Karpas-422 (cell line): Measurements from ENCODE around the gene PRRT1. TPM values are rescaled to one million over a fixed set of nuclear protein-coding genes. Genes with fewer than 3 reads are reported as not detected.
"Not testable (repeated sequence)": the region's sequence is repeated elsewhere in the genome, so short reads cannot be mapped to it uniquely, and the experiment has no call there.

Experiments used
- DNase-seq: peaks from one replicate; pipeline ENCODE4 v3.0.0-alpha.2; 2015
- H2AFZ ChIP-seq: fragments of 200-600 bp; sonication (generic); 2 replicates; pipeline ENCODE4 v1.6.1; 2014; ENCODE audit warnings: antibody characterized with exemption, low read length, mixed read lengths
- H3K27ac ChIP-seq: fragments of 200-600 bp; sonication (generic); 2 replicates; pipeline ENCODE4 v1.5.1; 2014; ENCODE audit warnings: mild to moderate bottlenecking, low read length, moderate library complexity
- H3K27me3 ChIP-seq: fragments of 200-600 bp; sonication (generic); 2 replicates; pipeline ENCODE4 v1.6.1; 2014; ENCODE audit warnings: low read length, mixed read lengths
- H3K36me3 ChIP-seq: fragments of 200-600 bp; sonication (generic); 2 replicates; pipeline ENCODE4 v1.6.1; 2014; ENCODE audit warnings: low read length, mixed read lengths; ENCODE audit not compliant: insufficient read depth
- H3K4me1 ChIP-seq: fragments of 200-600 bp; sonication (generic); 2 replicates; pipeline ENCODE4 v1.6.1; 2014; ENCODE audit warnings: mild to moderate bottlenecking, low read length, mixed read lengths
- H3K4me2 ChIP-seq: fragments of 200-600 bp; sonication (generic); 2 replicates; pipeline ENCODE4 v1.6.1; 2014; ENCODE audit warnings: low read length, low read depth, mild to moderate bottlenecking; ENCODE audit not compliant: poor library complexity, severe bottlenecking
- H3K4me3 ChIP-seq: fragments of 200-600 bp; sonication (generic); 2 replicates; pipeline ENCODE4 v1.5.1; 2014; ENCODE audit warnings: mild to moderate bottlenecking, antibody characterized with exemption, low read length, mixed read lengths
- H3K79me2 ChIP-seq: fragments of 200-600 bp; sonication (generic); 2 replicates; pipeline ENCODE4 v1.6.1; 2014; ENCODE audit warnings: mild to moderate bottlenecking, low read length, mixed read lengths
- H3K9ac ChIP-seq: fragments of 200-600 bp; sonication (generic); 2 replicates; pipeline ENCODE4 v1.6.0; 2014; ENCODE audit warnings: low read length
- H3K9me2 ChIP-seq: fragments of 200-600 bp; sonication (generic), shearing (Covaris generic); replicated peaks from 2 replicates; pipeline ENCODE4 v1.6.0; 2014; ENCODE audit warnings: mild to moderate bottlenecking, low read length, moderate library complexity; ENCODE audit not compliant: insufficient read depth
- H3K9me3 ChIP-seq: fragments of 300-700, 200-600 bp; sonication (generic); 2 replicates; pipeline ENCODE4 v1.6.1; 2014; ENCODE audit warnings: low read length, mixed read lengths
- H4K20me1 ChIP-seq: fragments of 200-600 bp; sonication (generic); 2 replicates; pipeline ENCODE4 v1.6.1; 2014; ENCODE audit warnings: mild to moderate bottlenecking, antibody characterized with exemption, low read length, low read depth; ENCODE audit not compliant: insufficient read depth
- small RNA-seq: library from RNA; depleted of rRNA; stranded (forward); fragments of <200 nt; gene quantifications from one replicate; pipeline ENCODE3, GENCODE V24; 2014
- total RNA-seq: library from RNA; depleted of rRNA; stranded (reverse); fragments of >200 nt; shearing (Covaris generic); gene quantifications from 2 replicates; pipeline ENCODE4 v1.2.3, GENCODE V29; 2014; ENCODE audit warnings: low replicate concordance; rRNA removed

The PRRT1 gene
- total RNA-seq, 1 experiment from 2014 or later: 0.75 TPM

- H3K9ac ChIP-seq: no peak overlapping the region
- no peak for DNase-seq
- no peak overlapping the region for H2AFZ ChIP-seq
- no peaks in the 10 kb centered on the region for H3K36me3 ChIP-seq
- H3K4me1 ChIP-seq: no peaks in the 10 kb centered on the region
- no peaks in the 10 kb centered on the region for H3K9me3 ChIP-seq
- H3K4me3 ChIP-seq: no peak overlapping the region
- H3K79me2 ChIP-seq: no peaks in the 10 kb centered on the region
- H3K27me3 ChIP-seq: no peaks in the 10 kb centered on the region
- H3K27ac ChIP-seq: no peak overlapping the region
- H3K4me2 ChIP-seq: no peak overlapping the region
- no peaks in the 10 kb centered on the region for H4K20me1 ChIP-seq
- no peaks in the 10 kb centered on the region for H3K9me2 ChIP-seq
Measured at GRCh38 chr6:32102255-32102654, 49.5 kb downstream of the PRRT1 start.

GRCh38 chr6:32100251-32100650 is 51.5 kb downstream of the PRRT1 start:
- not testable (repeated sequence) for H3K9me3 ChIP-seq, H3K36me3 ChIP-seq, H3K9me2 ChIP-seq, H3K9ac ChIP-seq, H3K4me2 ChIP-seq, DNase-seq, H3K79me2 ChIP-seq, H3K27me3 ChIP-seq, H3K4me3 ChIP-seq, H3K27ac ChIP-seq, H3K4me1 ChIP-seq, H4K20me1 ChIP-seq, H2AFZ ChIP-seq

Small RNAs within 50 kb of the gene (small RNA-seq; reads per million reads assigned to genes)
- gene AL662884.1 (not detected), gene MIR6833 (not detected)

Other genes with a start within 250 kb of the PRRT1 start
- gene ZBTB12, start 249.9 kb downstream of the PRRT1 start, total RNA-seq: 13.3 and 26.3 TPM in 2 replicates
- not detected in 2 replicates for gene C2, start 224.2 kb downstream of the PRRT1 start, total RNA-seq
- gene CFB, start 205.8 kb downstream of the PRRT1 start, total RNA-seq: 0.22 TPM in 1 of 2 replicates, not detected in the other
- gene NELFE, start 193.0 kb downstream of the PRRT1 start, total RNA-seq: 56.3 and 146 TPM in 2 replicates
- gene SKIC2, start 192.8 kb downstream of the PRRT1 start, total RNA-seq: 43.7 and 60.0 TPM in 2 replicates
- gene DXO, start 179.8 kb downstream of the PRRT1 start, total RNA-seq: 20.8 and 25.0 TPM in 2 replicates
- 2.9 and 3.8 TPM in 2 replicates for gene C4A, start 169.9 kb downstream of the PRRT1 start, total RNA-seq
- gene C4B, start 137.1 kb downstream of the PRRT1 start, total RNA-seq: 1.9 and 6.6 TPM in 2 replicates
- gene CYP21A2, start 113.5 kb downstream of the PRRT1 start, total RNA-seq: not detected in 2 replicates
- gene TNXB, start 42.6 kb downstream of the PRRT1 start, total RNA-seq: 0.22 and 2.1 TPM in 2 replicates
- gene ATF6B, start 23.7 kb downstream of the PRRT1 start, total RNA-seq: 51.3 and 62.5 TPM in 2 replicates
- gene FKBPL, start 21.7 kb downstream of the PRRT1 start, total RNA-seq: 7.0 and 12.4 TPM in 2 replicates
- gene PPT2, start 2.2 kb upstream of the PRRT1 start, total RNA-seq: 14.4 and 27.9 TPM in 2 replicates
- 3.7 and 4.9 TPM in 2 replicates for gene EGFL8, start 12.7 kb upstream of the PRRT1 start, total RNA-seq
- gene AGPAT1, start 24.1 kb upstream of the PRRT1 start, total RNA-seq: 54.8 and 74.5 TPM in 2 replicates
- gene RNF5, start 26.5 kb upstream of the PRRT1 start, total RNA-seq: 73.5 and 78.5 TPM in 2 replicates
- 9.0 and 9.2 TPM in 2 replicates for gene AGER, start 32.3 kb upstream of the PRRT1 start, total RNA-seq
- 51.7 and 84.0 TPM in 2 replicates for gene PBX2, start 38.3 kb upstream of the PRRT1 start, total RNA-seq
- gene GPSM3, start 40.7 kb upstream of the PRRT1 start, total RNA-seq: 66.5 and 85.9 TPM in 2 replicates
- 1.5 and 5.2 TPM in 2 replicates for gene NOTCH4, start 72.1 kb upstream of the PRRT1 start, total RNA-seq
- not detected in 2 replicates for gene TSBP1, start 220.0 kb upstream of the PRRT1 start, total RNA-seq